ENCODE data around the gene JAK2.
"Not testable (repeated sequence)": the region's sequence is repeated elsewhere in the genome, so short reads cannot be mapped to it uniquely, and the experiment has no call there.

The JAK2 gene

DNA sequence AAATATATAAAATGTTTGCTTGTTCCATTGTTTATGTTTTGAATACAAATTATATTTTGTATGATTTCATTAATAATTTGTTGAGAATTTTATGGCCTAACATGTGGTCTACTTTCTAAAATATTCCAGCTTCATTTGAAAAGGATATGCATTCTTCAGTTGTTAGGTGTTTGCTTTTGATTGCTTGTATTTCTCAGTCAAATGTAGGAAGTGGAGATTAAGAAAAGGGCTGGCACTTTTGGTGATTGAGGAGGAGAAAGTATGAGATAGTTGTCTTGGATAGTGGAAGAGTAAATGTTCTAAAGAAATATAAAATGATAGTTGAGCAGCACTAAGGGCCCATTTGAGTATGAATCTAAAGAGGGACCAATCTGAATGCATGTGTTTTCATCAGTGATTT, 23.1 kb downstream of the JAK2 start:
- Histone ChIP-seq H3K4me1 (ENCODE audit: control insufficient read depth, insufficient read depth, low read length) (no peaks in the 10 kb centered on the region), H3K4me3 (ENCODE audit: low read length) (no peak overlapping the region), H3K36me3 (ENCODE audit: control insufficient read depth, insufficient read depth, low read length) (no peaks in the 10 kb centered on the region), H3K9ac (ENCODE audit: low read length) (no peak overlapping the region), H3K9me3 (ENCODE audit: control insufficient read depth, low read length) (no peaks in the 10 kb centered on the region), H3K27me3 (ENCODE audit: control insufficient read depth, insufficient read depth, low read length) (no peaks in the 10 kb centered on the region)

DNA sequence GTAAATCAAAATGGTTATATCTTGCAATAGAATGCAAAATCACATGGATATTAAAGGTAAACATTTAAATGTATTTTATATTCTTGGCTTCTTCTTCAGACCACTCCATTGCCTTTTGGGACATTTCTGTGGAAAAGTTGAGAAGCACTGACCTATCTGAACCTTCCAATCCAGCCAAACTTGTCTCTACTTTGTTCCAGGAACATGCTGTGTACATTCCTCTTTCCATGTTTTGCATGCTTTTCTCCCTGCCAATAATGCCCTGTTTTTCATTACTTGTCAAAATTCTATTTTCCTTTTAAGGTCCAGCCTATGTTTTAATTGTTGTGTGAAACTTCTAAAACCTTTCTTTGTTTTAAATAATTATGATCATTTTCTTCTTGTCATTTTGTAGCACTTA, 28.3 kb downstream of the JAK2 start:
- no peak overlapping the region for H3K4me3 ChIP-seq (ENCODE audit: low read length)
- H3K27me3 ChIP-seq (ENCODE audit: control insufficient read depth, insufficient read depth, low read length) = no peaks in the 10 kb centered on the region
- no peak overlapping the region for H3K9ac ChIP-seq (ENCODE audit: low read length)
- H3K36me3 ChIP-seq (ENCODE audit: control insufficient read depth, insufficient read depth, low read length) = no peaks in the 10 kb centered on the region
- H3K4me1 ChIP-seq (ENCODE audit: control insufficient read depth, insufficient read depth, low read length) = no peaks in the 10 kb centered on the region
- H3K9me3 ChIP-seq (ENCODE audit: control insufficient read depth, low read length) = no peaks in the 10 kb centered on the region

DNA sequence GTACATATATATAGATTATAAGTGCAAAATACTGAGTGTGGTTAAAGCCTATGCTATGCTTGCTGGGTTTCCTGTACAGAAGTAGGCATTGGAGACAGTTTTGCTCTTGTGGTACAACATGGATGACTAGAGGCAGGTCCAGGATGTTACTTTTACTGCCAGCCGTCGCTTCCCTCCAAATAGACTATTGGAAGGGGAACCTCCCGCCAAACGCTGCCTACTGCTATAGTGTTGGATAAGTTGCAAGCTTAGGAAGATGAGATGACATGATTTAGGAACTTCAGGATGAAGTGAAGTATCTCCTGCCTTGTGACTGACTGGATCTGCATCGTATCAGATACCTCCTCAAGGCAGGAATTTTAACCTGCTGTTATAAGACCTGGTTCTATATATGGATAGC, 30.9 kb downstream of the JAK2 start:
- Histone ChIP-seq H3K9ac (ENCODE audit: low read length) (no peak overlapping the region), H3K4me1 (ENCODE audit: control insufficient read depth, insufficient read depth, low read length) (no peaks in the 10 kb centered on the region)

DNA sequence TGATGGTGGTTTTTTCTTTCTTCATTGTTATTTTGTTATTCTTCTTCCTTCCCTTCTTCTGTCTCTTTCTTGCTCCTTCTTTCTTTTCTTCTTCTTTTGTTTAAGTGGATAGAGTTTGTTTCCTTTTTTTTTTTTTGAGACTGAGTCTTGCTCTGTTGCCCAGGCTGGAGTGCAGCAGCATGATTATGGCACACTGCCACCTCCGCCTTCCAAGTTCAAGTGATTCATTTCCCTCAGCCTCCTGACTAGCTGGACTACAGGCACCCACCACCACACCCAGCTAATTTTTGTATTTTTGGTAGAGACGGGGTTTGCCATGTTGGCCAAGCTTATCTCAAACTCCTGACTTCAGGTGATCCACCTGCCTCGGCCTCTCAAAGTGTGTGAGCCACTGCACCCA, 40.3 kb downstream of the JAK2 start:
- Histone ChIP-seq H3K9me3 (ENCODE audit: control insufficient read depth, low read length) (no peaks in the 10 kb centered on the region), H3K4me1 (ENCODE audit: control insufficient read depth, insufficient read depth, low read length) (no peaks in the 10 kb centered on the region), H3K9ac (ENCODE audit: low read length) (no peak overlapping the region), H3K4me3 (ENCODE audit: low read length) (no peak overlapping the region), H3K36me3 (ENCODE audit: control insufficient read depth, insufficient read depth, low read length) (no peaks in the 10 kb centered on the region), H3K27me3 (ENCODE audit: control insufficient read depth, insufficient read depth, low read length) (no peaks in the 10 kb centered on the region)

More for the DNA sequence above, 30.9 kb downstream of the JAK2 start:
- Histone ChIP-seq H3K27me3 (ENCODE audit: control insufficient read depth, insufficient read depth, low read length) (no peaks in the 10 kb centered on the region), H3K36me3 (ENCODE audit: control insufficient read depth, insufficient read depth, low read length) (no peaks in the 10 kb centered on the region), H3K9me3 (ENCODE audit: control insufficient read depth, low read length) (no peaks in the 10 kb centered on the region), H3K4me3 (ENCODE audit: low read length) (no peak overlapping the region)

DNA sequence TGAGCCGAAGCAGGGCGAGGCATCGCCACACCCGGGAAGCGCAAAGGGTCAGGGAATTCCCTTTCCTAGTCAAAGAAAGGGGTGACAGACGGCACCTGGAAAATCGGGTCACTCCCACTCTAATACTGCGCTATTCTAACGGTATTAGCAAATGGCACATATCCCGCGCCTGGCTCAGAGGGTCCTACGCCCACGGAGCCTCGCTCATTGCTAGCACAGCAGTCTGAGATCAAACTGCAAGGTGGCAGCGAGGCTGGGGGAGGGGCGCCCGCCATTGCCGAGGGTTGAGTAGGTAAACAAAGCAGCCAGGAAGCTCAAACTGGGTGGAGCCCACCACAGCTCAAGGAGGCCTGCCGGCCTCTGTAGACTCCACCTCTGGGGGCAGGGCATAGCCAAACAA, 46.9 kb downstream of the JAK2 start:
- not testable (repeated sequence) for H3K36me3 ChIP-seq (ENCODE audit: control insufficient read depth, insufficient read depth, low read length); H3K27me3 ChIP-seq (ENCODE audit: control insufficient read depth, insufficient read depth, low read length)

DNA sequence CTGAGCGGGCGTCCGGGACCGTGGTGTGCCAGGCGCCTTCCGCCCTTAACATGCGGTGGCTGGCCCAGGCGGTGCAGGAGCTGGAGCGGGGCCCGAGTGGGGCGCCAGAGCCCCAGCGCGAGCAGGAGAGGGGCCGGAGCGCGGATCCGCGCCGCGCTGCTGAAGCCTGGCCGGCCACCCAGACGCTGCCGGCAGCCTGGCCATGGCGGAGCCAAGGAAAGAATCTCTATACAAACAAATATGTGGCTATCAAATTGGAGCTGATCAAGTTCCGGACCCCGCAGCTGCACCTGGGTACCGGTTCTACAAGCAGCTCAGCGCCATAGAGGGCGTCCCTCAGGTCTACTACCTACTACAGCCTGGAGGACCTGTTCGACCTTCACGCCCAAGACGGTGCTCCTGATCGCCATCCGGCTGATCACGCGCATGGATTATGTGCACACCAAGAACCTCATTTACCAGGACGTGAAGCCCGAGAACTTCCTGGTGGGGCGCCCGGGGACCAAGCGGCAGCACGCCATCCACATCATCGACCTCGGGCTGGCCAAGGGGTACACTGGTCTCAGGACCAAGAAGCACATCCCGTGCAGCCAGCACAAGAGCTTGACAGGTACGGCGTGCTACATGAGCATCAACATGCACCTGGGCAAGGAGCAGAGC, 55.8 kb downstream of the JAK2 start:
- no peaks in the 10 kb centered on the region for H3K9me3 ChIP-seq (ENCODE audit: control insufficient read depth, low read length)
- no peaks in the 10 kb centered on the region for H3K27me3 ChIP-seq (ENCODE audit: control insufficient read depth, insufficient read depth, low read length)
- H3K4me1 ChIP-seq (ENCODE audit: control insufficient read depth, insufficient read depth, low read length) = no peaks in the 10 kb centered on the region
- H3K9ac ChIP-seq (ENCODE audit: low read length) = no peak overlapping the region
- peaks cover 8% of the 10 kb centered on the region for H3K36me3 ChIP-seq (ENCODE audit: control insufficient read depth, insufficient read depth, low read length)
- H3K4me3 ChIP-seq (ENCODE audit: low read length) = no peak overlapping the region

More for the DNA sequence above, 46.9 kb downstream of the JAK2 start:
- H3K4me1 ChIP-seq (ENCODE audit: control insufficient read depth, insufficient read depth, low read length); H3K4me3 ChIP-seq (ENCODE audit: low read length); H3K9me3 ChIP-seq (ENCODE audit: control insufficient read depth, low read length); H3K9ac ChIP-seq (ENCODE audit: low read length): not testable (repeated sequence)

DNA sequence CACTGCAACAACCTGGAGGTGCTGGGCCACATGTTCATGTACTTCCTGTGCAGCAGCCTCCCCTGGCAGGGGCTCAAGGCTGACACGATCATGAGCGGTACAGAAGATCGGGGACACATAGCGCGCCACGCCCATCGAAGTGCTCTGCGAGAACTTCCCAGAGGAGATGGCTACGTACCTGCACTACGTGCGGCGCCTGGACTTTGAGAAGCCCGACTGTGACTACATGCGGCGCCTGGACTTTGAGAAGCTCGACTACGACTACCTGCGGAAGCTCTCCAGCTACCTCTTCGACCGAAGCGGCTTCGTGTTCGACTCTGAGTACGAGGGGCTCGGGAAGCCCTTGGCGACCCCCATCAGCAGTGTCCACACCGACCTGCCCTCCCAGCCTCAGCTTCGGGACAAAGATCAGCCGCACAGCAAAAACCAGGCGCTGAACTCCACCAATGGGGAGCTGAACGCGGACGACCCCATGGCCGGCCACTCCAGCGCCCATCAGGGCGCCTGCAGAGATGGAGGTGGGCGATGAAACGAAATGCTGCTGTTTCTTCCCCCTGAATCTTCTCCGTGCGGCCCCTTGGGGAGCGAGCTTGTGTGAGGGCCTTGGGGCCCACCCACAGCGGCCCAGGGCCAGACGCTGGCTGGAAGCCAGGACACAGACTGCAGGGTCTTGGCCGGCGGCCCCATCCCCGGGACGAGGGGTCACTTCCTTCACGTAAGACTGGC, 56.5 kb downstream of the JAK2 start:
- no peaks in the 10 kb centered on the region for H3K27me3 ChIP-seq (ENCODE audit: control insufficient read depth, insufficient read depth, low read length)
- H3K4me3 ChIP-seq (ENCODE audit: low read length) = no peak overlapping the region
- H3K9me3 ChIP-seq (ENCODE audit: control insufficient read depth, low read length) = no peaks in the 10 kb centered on the region
- H3K4me1 ChIP-seq (ENCODE audit: control insufficient read depth, insufficient read depth, low read length) = no peaks in the 10 kb centered on the region
- H3K36me3 ChIP-seq (ENCODE audit: control insufficient read depth, insufficient read depth, low read length) = peaks cover 8% of the 10 kb centered on the region
- H3K9ac ChIP-seq (ENCODE audit: low read length) = no peak overlapping the region

DNA sequence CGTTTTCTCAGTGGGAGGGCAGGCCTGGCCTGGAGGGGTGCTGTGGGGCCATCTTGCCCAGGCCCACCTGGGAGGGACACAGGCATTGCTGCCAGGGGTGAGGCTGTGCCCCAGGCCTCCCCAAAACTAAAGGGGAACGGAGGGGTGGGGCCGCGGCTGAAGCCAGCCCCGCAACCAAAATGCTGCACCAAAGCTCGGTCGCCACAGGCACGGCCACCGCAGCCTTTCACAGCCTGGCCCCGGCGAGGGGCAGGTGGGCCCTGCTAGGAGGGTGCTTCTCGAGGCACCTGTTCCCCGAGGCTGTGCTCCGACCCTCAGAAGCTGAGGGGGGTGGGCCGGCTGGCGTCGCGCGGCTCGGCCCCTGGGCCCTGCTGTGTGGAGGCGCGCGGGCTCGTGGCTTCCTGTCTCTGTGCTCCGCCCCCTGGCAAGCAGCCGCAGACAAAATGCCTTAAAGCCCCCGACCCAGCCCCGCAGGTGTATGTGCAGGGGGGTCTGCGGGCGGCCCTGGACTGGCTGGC, 57.6 kb downstream of the JAK2 start:
- H3K36me3 ChIP-seq (ENCODE audit: control insufficient read depth, insufficient read depth, low read length) = peaks cover 8% of the 10 kb centered on the region
- H3K27me3 ChIP-seq (ENCODE audit: control insufficient read depth, insufficient read depth, low read length) = no peaks in the 10 kb centered on the region
- H3K9ac ChIP-seq (ENCODE audit: low read length) = no peak overlapping the region
- H3K4me1 ChIP-seq (ENCODE audit: control insufficient read depth, insufficient read depth, low read length) = no peaks in the 10 kb centered on the region
- no peaks in the 10 kb centered on the region for H3K9me3 ChIP-seq (ENCODE audit: control insufficient read depth, low read length)
- no peak overlapping the region for H3K4me3 ChIP-seq (ENCODE audit: low read length)

DNA sequence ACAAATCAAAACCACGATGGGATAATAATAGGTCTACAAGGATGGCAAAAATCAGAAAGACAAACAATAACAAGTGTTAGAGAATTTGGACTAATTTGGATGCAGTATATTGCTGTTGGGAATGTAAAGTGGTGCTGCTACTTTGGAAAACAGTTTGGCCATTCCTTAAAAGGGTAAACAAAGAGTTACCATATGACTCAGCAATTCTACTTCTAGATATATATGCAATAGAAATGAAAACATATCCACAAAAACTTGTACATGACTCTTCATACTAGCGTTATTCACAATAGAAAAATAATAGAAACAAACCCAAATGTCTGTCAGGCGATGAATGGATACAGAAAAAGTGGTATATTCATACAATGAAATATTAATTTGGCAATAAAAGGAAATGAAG, 58.3 kb downstream of the JAK2 start:
- Histone ChIP-seq H3K36me3 (ENCODE audit: control insufficient read depth, insufficient read depth, low read length) (peaks cover 8% of the 10 kb centered on the region), H3K4me1 (ENCODE audit: control insufficient read depth, insufficient read depth, low read length) (no peaks in the 10 kb centered on the region), H3K9me3 (ENCODE audit: control insufficient read depth, low read length) (no peaks in the 10 kb centered on the region), H3K4me3 (ENCODE audit: low read length) (no peak overlapping the region), H3K9ac (ENCODE audit: low read length) (no peak overlapping the region), H3K27me3 (ENCODE audit: control insufficient read depth, insufficient read depth, low read length) (no peaks in the 10 kb centered on the region)

DNA sequence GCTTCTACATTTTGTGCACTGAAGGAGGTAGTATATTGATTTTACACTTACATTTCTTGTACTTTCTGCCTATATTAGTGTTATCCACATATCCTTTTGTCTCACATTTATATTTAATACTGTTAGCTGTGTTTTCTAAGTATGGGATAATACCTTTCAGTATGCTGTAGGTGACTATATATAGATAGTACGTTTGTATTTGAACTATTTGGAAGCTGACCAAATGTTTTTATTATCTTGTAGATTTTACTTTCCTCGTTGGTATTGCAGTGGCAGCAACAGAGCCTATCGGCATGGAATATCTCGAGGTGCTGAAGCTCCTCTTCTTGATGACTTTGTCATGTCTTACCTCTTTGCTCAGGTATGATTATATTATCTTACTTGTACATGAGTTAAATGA, 59.1 kb downstream of the JAK2 start:
- Histone ChIP-seq H3K4me3 (ENCODE audit: low read length) (no peak overlapping the region), H3K9me3 (ENCODE audit: control insufficient read depth, low read length) (no peaks in the 10 kb centered on the region), H3K9ac (ENCODE audit: low read length) (no peak overlapping the region), H3K27me3 (ENCODE audit: control insufficient read depth, insufficient read depth, low read length) (no peaks in the 10 kb centered on the region), H3K36me3 (ENCODE audit: control insufficient read depth, insufficient read depth, low read length) (peaks cover 8% of the 10 kb centered on the region), H3K4me1 (ENCODE audit: control insufficient read depth, insufficient read depth, low read length) (no peaks in the 10 kb centered on the region)

DNA sequence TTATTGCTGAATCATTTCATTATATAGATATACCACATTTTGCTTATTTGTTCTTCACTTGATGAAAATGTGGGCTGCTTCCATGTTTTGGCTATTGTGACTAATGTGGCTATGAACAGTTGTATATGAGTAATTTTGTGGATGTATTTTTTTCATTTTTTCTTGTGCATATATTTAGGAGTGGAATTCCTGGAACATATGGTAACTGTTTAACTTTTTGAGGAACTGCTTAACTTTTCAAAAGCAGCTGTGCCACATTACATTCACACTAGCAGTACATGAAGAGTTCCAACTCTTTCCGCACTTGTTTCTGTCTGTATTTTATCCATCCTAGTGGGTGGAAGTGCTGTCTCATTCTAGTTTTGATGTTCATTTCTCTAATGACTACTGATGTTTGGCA, 67.8 kb downstream of the JAK2 start:
- H3K36me3 ChIP-seq (ENCODE audit: control insufficient read depth, insufficient read depth, low read length) = no peaks in the 10 kb centered on the region
- H3K4me1 ChIP-seq (ENCODE audit: control insufficient read depth, insufficient read depth, low read length) = no peaks in the 10 kb centered on the region

DNA sequence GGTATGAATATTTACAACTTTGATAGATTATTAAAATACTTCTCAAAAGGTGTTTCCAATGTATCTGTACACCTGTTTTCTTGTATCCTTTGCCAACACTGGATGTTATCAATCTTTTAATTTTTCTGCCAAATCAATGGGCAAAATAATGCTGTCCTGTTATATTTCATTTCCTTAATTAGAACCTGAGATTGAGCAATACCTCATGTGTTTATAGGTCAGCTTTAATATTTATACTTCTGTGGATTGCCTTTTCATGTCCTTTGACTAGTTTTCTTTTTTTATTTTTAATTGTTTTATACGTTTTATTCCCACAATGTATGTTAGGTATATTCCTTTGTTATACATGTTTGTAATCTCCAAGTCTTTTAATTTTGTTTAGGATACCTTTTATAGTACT, 77.6 kb downstream of the JAK2 start:
- H3K36me3 ChIP-seq (ENCODE audit: control insufficient read depth, insufficient read depth, low read length) = no peaks in the 10 kb centered on the region

More for the DNA sequence above, 67.8 kb downstream of the JAK2 start:
- H3K27me3 ChIP-seq (ENCODE audit: control insufficient read depth, insufficient read depth, low read length) = no peaks in the 10 kb centered on the region
- H3K4me3 ChIP-seq (ENCODE audit: low read length) = no peak overlapping the region
- no peak overlapping the region for H3K9ac ChIP-seq (ENCODE audit: low read length)
- H3K9me3 ChIP-seq (ENCODE audit: control insufficient read depth, low read length) = no peaks in the 10 kb centered on the region

More for the DNA sequence above, 77.6 kb downstream of the JAK2 start:
- no peak overlapping the region for H3K9ac ChIP-seq (ENCODE audit: low read length)
- H3K27me3 ChIP-seq (ENCODE audit: control insufficient read depth, insufficient read depth, low read length) = no peaks in the 10 kb centered on the region
- H3K9me3 ChIP-seq (ENCODE audit: control insufficient read depth, low read length) = no peaks in the 10 kb centered on the region
- H3K4me1 ChIP-seq (ENCODE audit: control insufficient read depth, insufficient read depth, low read length) = no peaks in the 10 kb centered on the region
- H3K4me3 ChIP-seq (ENCODE audit: low read length) = no peak overlapping the region

All from mucosa of stomach (tissue), 1 donor.